Esophagus squamous epithelium (tissue), 4 donors: Measurements from ENCODE around the gene MTFR1L.

ENCODE experiments used
- CTCF ChIP-seq, 6 experiments: fragments of 450-650 bp in 4 of 6; fragments of 200-600 bp in 2 of 6; sonication (generic) in 2 of 6; IDR thresholded peaks; one replicate each; pipeline ENCODE4 v1.5.1; 2016 to 2019; ENCODE audit warnings: antibody characterized with exemption in 6 of 6, mild to moderate bottlenecking in 4 of 6, moderate library complexity in 4 of 6
- POLR2A ChIP-seq, 4 donors: fragments of 450-650 bp; IDR thresholded peaks; one replicate each; pipeline ENCODE4 v1.6.1; 2017; ENCODE audit warnings: antibody characterized with exemption in 4 of 4, mild to moderate bottlenecking in 4 of 4, moderate library complexity in 3 of 4

GRCh38 chr1:25815208-25816111, 4.3 kb upstream of the MTFR1L start:
- TF ChIP-seq POLR2A (IDR thresholded peaks at IDR 0.05) (no peak), CTCF (IDR thresholded peaks at IDR 0.05) (no peak)
